KOPT-K1 (cell line): ENCODE data around the gene PTPN2.
"Not testable (repeated sequence)": the region's sequence is repeated elsewhere in the genome, so short reads cannot be mapped to it uniquely, and the experiment has no call there.

Source experiments
- H3K27ac ChIP-seq: fragments of 200-600 bp; sonication (generic); 2 replicates; pipeline ENCODE4 v1.5.1; 2016; ENCODE audit warnings: antibody characterized with exemption, mild to moderate bottlenecking, low read depth, low read length; ENCODE audit not compliant: poor library complexity, severe bottlenecking
- H3K36me3 ChIP-seq: fragments of 200-600 bp; sonication (generic); 2 replicates; pipeline ENCODE4 v1.5.1; 2017; ENCODE audit warnings: antibody characterized with exemption, mild to moderate bottlenecking, low read length, moderate library complexity; ENCODE audit not compliant: insufficient read depth
- H3K9me3 ChIP-seq: fragments of 200-600 bp; sonication (generic); 2 replicates; pipeline ENCODE4 v1.5.1; 2017; ENCODE audit warnings: antibody characterized with exemption, low read length, mild to moderate bottlenecking; ENCODE audit not compliant: insufficient read depth, poor library complexity, severe bottlenecking

The PTPN2 gene

GRCh38 chr18:12803069-12803936 is 80.7 kb downstream of the PTPN2 start:
- H3K36me3 ChIP-seq, result peaks cover 50% of the 10 kb centered on the region

GRCh38 chr18:12802538-12802937 is 81.5 kb downstream of the PTPN2 start:
- H3K27ac ChIP-seq, result no peak overlapping the region
- peaks cover 52% of the 10 kb centered on the region for H3K36me3 ChIP-seq
- H3K9me3 ChIP-seq, result peaks cover 7% of the 10 kb centered on the region

More at GRCh38 chr18:12803069-12803936, 80.7 kb downstream of the PTPN2 start:
- H3K9me3 ChIP-seq, result peaks cover 7% of the 10 kb centered on the region
- H3K27ac ChIP-seq, result no peak overlapping the region

GRCh38 chr18:12796448-12796847 is 87.6 kb downstream of the PTPN2 start:
- Histone ChIP-seq H3K9me3 (no peaks in the 10 kb centered on the region), H3K27ac (no peak overlapping the region), H3K36me3 (peaks cover 65% of the 10 kb centered on the region)

- Histone ChIP-seq H3K9me3 (no peaks in the 10 kb centered on the region), H3K36me3 (peaks cover 33% of the 10 kb centered on the region), H3K27ac (no peak overlapping the region)
Measured at GRCh38 chr18:12791610-12792009, 92.4 kb downstream of the PTPN2 start.

- peaks cover 11% of the 10 kb centered on the region; the same call in 1 of the 2 replicates for H3K36me3 ChIP-seq
Measured at GRCh38 chr18:12786669-12787068, 97.4 kb downstream of the PTPN2 start.

GRCh38 chr18:12783524-12783923 is 100.5 kb downstream of the PTPN2 start:
- H3K27ac ChIP-seq, result no peak overlapping the region
- 0 out of 2 replicates have a peak, but pooled peaks cover 1% of the 10 kb centered on the region for H3K36me3 ChIP-seq
- H3K9me3 ChIP-seq, result peaks cover 14% of the 10 kb centered on the region

More at GRCh38 chr18:12786669-12787068, 97.4 kb downstream of the PTPN2 start:
- no peaks in the 10 kb centered on the region for H3K9me3 ChIP-seq
- no peak overlapping the region for H3K27ac ChIP-seq

GRCh38 chr18:12782521-12782920 is 101.5 kb downstream of the PTPN2 start:
- no peaks in the 10 kb centered on the region for H3K36me3 ChIP-seq
- H3K9me3 ChIP-seq, result peaks cover 23% of the 10 kb centered on the region
- no peak overlapping the region for H3K27ac ChIP-seq

- H3K27ac ChIP-seq, result no peak overlapping the region
- peaks cover 39% of the 10 kb centered on the region for H3K9me3 ChIP-seq
- H3K36me3 ChIP-seq, result no peaks in the 10 kb centered on the region
Measured at GRCh38 chr18:12779456-12779855, 104.6 kb downstream of the PTPN2 start.

- Histone ChIP-seq H3K36me3 (no peaks in the 10 kb centered on the region), H3K9me3 (peaks cover 39% of the 10 kb centered on the region), H3K27ac (no peak overlapping the region)
Measured at GRCh38 chr18:12779043-12779442, 105.0 kb downstream of the PTPN2 start.

- peaks cover 39% of the 10 kb centered on the region for H3K9me3 ChIP-seq
- H3K36me3 ChIP-seq, result peaks cover 10% of the 10 kb centered on the region
- no peak overlapping the region for H3K27ac ChIP-seq
Measured at GRCh38 chr18:12777500-12777944, 106.5 kb downstream of the PTPN2 start.

GRCh38 chr18:12776821-12777471 is 107.1 kb downstream of the PTPN2 start:
- H3K27ac ChIP-seq, result no peak overlapping the region
- peaks cover 13% of the 10 kb centered on the region for H3K36me3 ChIP-seq
- H3K9me3 ChIP-seq, result peaks cover 39% of the 10 kb centered on the region

- H3K36me3 ChIP-seq, result peaks cover 18% of the 10 kb centered on the region
- peaks cover 39% of the 10 kb centered on the region for H3K9me3 ChIP-seq
- not testable (repeated sequence) for H3K27ac ChIP-seq
Measured at GRCh38 chr18:12776415-12776814, 107.6 kb downstream of the PTPN2 start.

- Histone ChIP-seq H3K9me3 (peaks cover 39% of the 10 kb centered on the region), H3K27ac (peak overlapping the region; percentile 88), H3K36me3 (peaks cover 33% of the 10 kb centered on the region)
Measured at GRCh38 chr18:12774982-12775381, 109.1 kb downstream of the PTPN2 start.

GRCh38 chr18:12773369-12773768 is 110.7 kb downstream of the PTPN2 start:
- peak overlapping the region; percentile 19 for H3K27ac ChIP-seq
- H3K36me3 ChIP-seq, result peaks cover 49% of the 10 kb centered on the region
- H3K9me3 ChIP-seq, result peaks cover 23% of the 10 kb centered on the region

GRCh38 chr18:12772111-12772510 is 111.9 kb downstream of the PTPN2 start:
- peaks cover 11% of the 10 kb centered on the region for H3K9me3 ChIP-seq
- H3K27ac ChIP-seq, result no peak overlapping the region
- peaks cover 61% of the 10 kb centered on the region for H3K36me3 ChIP-seq
